LNCAP (cell line): ENCODE measurements around the gene ST6GALNAC3.

Experiments used
- TF ChIP-seq, protein P1 (sequence below): fragments of 450-650 bp; IDR thresholded peaks from 2 replicates; pipeline ENCODE4 v1.5.1; 2017; ENCODE audit warnings: mild to moderate bottlenecking

The ST6GALNAC3 gene

DNA sequence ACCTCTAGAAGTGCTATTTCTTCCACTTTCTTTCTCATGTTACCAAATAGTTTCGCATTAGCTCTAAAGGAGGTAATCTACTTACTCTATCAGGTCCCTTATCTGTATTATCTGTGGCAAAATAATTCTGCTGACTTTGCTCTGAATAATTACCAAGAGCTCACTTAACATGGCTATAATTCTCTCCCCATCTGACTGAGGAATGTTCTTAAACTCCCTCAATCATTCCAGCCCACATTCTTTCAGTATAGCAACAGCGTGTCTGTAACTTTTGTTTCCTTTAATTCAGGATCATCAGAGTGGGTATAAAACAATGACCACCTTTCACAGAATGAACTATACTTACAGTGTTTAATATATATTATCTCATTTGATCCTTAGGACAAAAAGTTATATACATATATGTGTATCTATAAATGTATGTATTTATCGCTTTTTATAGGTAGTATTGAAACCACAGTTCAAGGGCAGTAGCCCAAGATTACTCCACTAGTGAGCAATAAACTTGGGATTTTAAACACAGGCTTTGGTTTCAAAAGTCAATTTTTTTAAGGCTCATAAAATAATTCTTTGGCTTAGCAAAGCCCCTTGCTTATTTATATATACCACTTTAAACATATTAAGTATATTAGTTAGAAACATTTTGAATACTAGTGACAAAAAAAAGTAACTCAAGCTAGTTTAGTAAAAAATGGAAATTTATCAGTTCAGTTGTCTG, 36.1 kb upstream of the ST6GALNAC3 start:
- TF ChIP-seq, protein P1, sequence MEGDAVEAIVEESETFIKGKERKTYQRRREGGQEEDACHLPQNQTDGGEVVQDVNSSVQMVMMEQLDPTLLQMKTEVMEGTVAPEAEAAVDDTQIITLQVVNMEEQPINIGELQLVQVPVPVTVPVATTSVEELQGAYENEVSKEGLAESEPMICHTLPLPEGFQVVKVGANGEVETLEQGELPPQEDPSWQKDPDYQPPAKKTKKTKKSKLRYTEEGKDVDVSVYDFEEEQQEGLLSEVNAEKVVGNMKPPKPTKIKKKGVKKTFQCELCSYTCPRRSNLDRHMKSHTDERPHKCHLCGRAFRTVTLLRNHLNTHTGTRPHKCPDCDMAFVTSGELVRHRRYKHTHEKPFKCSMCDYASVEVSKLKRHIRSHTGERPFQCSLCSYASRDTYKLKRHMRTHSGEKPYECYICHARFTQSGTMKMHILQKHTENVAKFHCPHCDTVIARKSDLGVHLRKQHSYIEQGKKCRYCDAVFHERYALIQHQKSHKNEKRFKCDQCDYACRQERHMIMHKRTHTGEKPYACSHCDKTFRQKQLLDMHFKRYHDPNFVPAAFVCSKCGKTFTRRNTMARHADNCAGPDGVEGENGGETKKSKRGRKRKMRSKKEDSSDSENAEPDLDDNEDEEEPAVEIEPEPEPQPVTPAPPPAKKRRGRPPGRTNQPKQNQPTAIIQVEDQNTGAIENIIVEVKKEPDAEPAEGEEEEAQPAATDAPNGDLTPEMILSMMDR = no peak

DNA sequence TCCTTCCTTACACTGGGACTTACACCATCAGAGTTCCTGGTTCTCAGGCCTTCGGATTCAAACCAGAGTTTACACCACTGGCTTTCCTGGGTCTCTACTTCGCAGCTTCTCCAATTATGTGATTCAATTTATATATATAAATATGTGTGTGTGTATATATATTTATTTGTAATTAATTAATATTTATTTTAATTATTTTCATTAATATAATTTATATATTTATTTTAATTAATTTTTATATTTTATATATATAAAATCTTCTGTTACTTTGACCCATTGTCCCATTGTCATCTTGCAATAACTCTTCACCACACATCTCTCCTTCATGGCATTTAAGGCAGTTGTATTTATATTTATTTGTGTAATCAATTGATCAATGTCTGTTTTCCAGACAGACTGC, 28.4 kb upstream of the ST6GALNAC3 start:
- TF ChIP-seq, protein P1 = no peak

DNA sequence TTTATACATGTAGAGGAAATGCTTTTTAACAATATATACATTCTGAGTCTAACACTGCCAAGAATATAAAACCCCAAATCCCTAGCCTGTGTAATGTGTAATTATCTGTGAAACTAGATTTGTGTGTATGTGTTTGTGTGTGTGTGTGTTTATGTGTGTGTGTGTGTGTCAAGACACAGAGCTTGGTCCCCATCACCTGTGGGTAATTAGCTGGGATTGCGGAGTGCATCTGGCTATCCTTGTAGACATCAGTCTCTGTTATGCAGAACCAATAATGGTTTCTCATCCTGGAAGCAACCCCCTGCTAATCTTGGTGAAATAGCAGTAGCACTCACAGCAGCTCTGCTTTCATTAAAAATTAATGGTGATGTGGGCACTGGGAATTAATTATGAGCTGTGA, 26.3 kb upstream of the ST6GALNAC3 start:
- TF ChIP-seq, protein P1 = no peak

DNA sequence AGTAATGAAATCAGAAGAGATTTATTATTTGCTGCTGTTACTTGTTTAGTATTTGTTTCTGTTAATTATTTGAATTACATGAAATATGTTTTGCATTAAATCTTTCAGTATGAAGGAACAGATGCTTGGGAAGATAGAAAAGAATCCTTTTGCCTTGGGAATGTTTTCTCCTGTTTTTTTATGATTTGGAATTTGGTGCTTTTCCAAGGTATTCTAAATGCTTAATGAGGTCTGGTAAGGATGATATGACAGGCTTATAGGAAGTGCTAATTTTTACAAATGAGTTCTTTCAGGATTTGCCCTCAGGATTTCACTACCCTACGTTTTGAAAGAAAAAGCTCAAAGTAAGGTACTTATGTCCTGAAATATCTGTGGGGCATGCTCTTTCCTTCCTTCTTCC, 25.6 kb upstream of the ST6GALNAC3 start:
- TF ChIP-seq, protein P1 = no peak

DNA sequence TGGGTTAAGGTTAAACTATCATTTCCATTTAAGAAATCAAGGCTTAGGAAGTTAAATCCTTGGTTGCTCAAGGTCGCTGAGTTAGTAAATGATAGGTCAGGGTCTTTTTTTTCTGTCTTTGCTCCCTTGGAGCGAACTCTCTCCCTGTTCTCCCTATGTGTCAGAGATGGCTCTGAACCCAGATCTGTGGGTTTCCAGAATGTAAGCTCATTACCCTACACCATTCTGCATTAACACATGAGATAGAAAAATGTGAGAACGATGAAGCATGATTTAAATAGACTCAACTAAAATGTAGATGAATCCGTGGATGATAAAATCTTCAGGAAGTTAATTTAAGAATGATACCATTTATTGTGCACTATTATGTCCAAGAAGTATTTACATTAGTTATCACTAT, 25.0 kb upstream of the ST6GALNAC3 start:
- TF ChIP-seq, protein P1 = no peak

DNA sequence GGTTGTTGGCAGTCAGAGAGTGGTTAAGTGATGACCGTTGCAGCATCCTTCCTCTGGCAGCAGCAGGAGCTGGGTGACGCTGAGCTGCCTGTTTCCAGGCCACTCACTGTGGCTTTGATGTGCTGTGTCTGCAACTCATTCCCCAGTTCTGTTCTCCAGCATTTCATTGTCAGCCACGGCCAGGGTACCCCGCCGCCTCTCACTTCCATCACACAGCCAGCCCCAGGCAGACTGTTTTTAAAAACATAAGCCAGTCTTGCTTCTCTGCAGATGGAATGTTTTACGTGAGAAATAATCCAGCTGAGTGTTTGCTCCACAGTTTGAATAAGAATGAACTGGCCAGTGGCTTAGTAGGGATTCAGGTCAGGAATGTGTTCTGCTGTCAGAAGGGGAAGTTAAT, 21.5 kb upstream of the ST6GALNAC3 start:
- TF ChIP-seq, protein P1 = no peak

DNA sequence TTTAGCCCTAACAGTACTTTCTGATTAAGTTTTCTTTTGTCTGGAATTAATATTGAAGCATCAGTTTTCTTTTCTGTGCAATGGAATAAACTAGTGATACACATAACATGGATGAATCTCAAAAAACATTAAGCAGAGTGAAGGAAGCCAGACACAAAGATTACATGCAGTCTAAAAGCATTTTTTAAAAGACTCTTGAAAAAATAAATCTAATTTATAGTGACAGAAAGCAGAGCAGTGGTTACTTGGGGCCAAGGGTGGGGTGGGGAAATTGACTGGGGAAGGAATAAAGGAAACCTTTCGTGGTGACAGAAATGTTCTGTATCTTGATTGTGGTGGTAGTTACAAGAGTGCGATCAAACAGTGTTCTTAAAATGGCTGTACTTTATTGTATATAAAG, 20.2 kb upstream of the ST6GALNAC3 start:
- TF ChIP-seq, protein P1 = no peak

DNA sequence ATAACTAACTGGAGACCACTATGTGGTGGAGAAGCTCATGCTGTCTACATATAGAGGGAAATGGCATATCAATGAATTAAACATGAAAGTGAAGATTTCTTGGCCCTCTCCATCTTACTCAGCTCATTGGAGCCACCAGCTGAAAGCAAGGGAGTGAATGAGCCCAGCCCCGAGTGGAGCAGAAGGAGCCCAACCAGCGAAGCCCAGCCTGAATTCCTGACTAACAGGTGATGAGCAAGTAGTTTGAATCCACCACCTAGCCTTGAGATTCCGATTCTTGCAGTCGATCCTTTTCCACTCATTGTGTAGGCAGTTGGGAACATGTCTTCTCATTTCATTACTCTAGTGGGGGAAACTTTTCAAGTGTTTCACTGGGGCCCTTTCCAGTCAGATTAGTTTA, 18.6 kb upstream of the ST6GALNAC3 start:
- TF ChIP-seq, protein P1 = no peak
